Measurements from ENCODE around the gene TUT7.
"Not testable (repeated sequence)": the region's sequence is repeated elsewhere in the genome, so short reads cannot be mapped to it uniquely, and the experiment has no call there.

Gene TUT7

GRCh38 chr9:86354011-86354817 lies at the start of gene TUT7:
TSS of gene TUT7 (minus strand) at chr9:86354410. CDS start at chr9:86353199, 1,211 bp downstream.
- peak; percentile 86 for DNase-seq (ENCODE audit: low read depth in 2 of 2, low spot score in 1 of 2)

GRCh38 chr9:86402591-86402990 lies 48.4 kb upstream of the TUT7 start:
- DNase-seq (ENCODE audit: low read depth in 2 of 2, low spot score in 1 of 2): no peak

- no peak for DNase-seq (ENCODE audit: low read depth in 2 of 2, low spot score in 1 of 2)
Observed at GRCh38 chr9:86396412-86396811, 42.2 kb upstream of the TUT7 start.

GRCh38 chr9:86390184-86390583 lies 36.0 kb upstream of the TUT7 start:
- not testable (repeated sequence) for DNase-seq (ENCODE audit: low read depth in 2 of 2, low spot score in 1 of 2)

GRCh38 chr9:86389628-86390027 lies 35.4 kb upstream of the TUT7 start:
- DNase-seq (ENCODE audit: low read depth in 2 of 2, low spot score in 1 of 2): no peak

GRCh38 chr9:86387376-86387775 lies 33.2 kb upstream of the TUT7 start:
- DNase-seq (ENCODE audit: low read depth in 2 of 2, low spot score in 1 of 2): no peak

GRCh38 chr9:86383000-86383399 lies 28.8 kb upstream of the TUT7 start:
- not testable (repeated sequence) for DNase-seq (ENCODE audit: low read depth in 2 of 2, low spot score in 1 of 2)

GRCh38 chr9:86376016-86376415 lies 21.8 kb upstream of the TUT7 start:
- DNase-seq (ENCODE audit: low read depth in 2 of 2, low spot score in 1 of 2): no peak

GRCh38 chr9:86369810-86370209 lies 15.6 kb upstream of the TUT7 start:
- DNase-seq (ENCODE audit: low read depth in 2 of 2, low spot score in 1 of 2): no peak

GRCh38 chr9:86368871-86369521 lies 14.8 kb upstream of the TUT7 start:
- no peak for DNase-seq (ENCODE audit: low read depth in 2 of 2, low spot score in 1 of 2)

- DNase-seq (ENCODE audit: low read depth in 2 of 2, low spot score in 1 of 2): no peak
Observed at GRCh38 chr9:86361176-86361575, 7.0 kb upstream of the TUT7 start.

- DNase-seq (ENCODE audit: low read depth in 2 of 2, low spot score in 1 of 2): no peak
Observed at GRCh38 chr9:86359151-86359879, 5.1 kb upstream of the TUT7 start.

- no peak for DNase-seq (ENCODE audit: low read depth in 2 of 2, low spot score in 1 of 2)
Observed at GRCh38 chr9:86356871-86357866, 3.0 kb upstream of the TUT7 start.

GRCh38 chr9:86355814-86356213 lies 1.6 kb upstream of the TUT7 start:
- DNase-seq (ENCODE audit: low read depth in 2 of 2, low spot score in 1 of 2): no peak

GRCh38 chr9:86354818-86355309 lies 654 bp upstream of the TUT7 start:
- no peak for DNase-seq (ENCODE audit: low read depth in 2 of 2, low spot score in 1 of 2)

- DNase-seq (ENCODE audit: low read depth in 2 of 2, low spot score in 1 of 2): no peak
Observed at GRCh38 chr9:86353655-86354010, 577 bp downstream of the TUT7 start.

- DNase-seq (ENCODE audit: low read depth in 2 of 2, low spot score in 1 of 2): no peak
Observed at GRCh38 chr9:86352440-86353077, 1.7 kb downstream of the TUT7 start.

GRCh38 chr9:86351880-86352279 lies 2.3 kb downstream of the TUT7 start:
- no peak for DNase-seq (ENCODE audit: low read depth in 2 of 2, low spot score in 1 of 2)

- no peak for DNase-seq (ENCODE audit: low read depth in 2 of 2, low spot score in 1 of 2)
Observed at GRCh38 chr9:86350006-86350760, 4.0 kb downstream of the TUT7 start.
